Sigmoid colon (tissue), 7 donors: ENCODE results near the gene PTX4. TPM values are rescaled to one million over a fixed set of nuclear protein-coding genes. Genes with fewer than 3 reads are reported as not detected.

Experiments
- DNase-seq: peaks from one replicate; pipeline ENCODE4 v3.0.0-alpha.2; 2019
- H3K27ac ChIP-seq, 4 donors: fragments of 200-600 bp; sonication (generic); one replicate each; pipeline ENCODE4 v1.5.1; 2016 to 2019; ENCODE audit warnings: mild to moderate bottlenecking in 1 of 4
- H3K27me3 ChIP-seq, 3 donors: fragments of 200-600 bp; sonication (generic); one replicate each; pipeline ENCODE4 v1.5.1; 2019; ENCODE audit warnings: mild to moderate bottlenecking in 1 of 3
- H3K36me3 ChIP-seq, 4 donors: fragments of 200-600 bp; sonication (generic); one replicate each; pipeline ENCODE4 v1.5.1; 2016 to 2019
- H3K4me1 ChIP-seq, 4 donors: fragments of 200-600 bp; sonication (generic); one replicate each; pipeline ENCODE4 v1.5.1; 2017 to 2019
- H3K4me3 ChIP-seq, 4 donors: fragments of 200-600 bp; sonication (generic); one replicate each; pipeline ENCODE4 v1.5.1; 2017 to 2019; ENCODE audit warnings: mild to moderate bottlenecking in 2 of 4, moderate library complexity in 1 of 4
- H3K9me3 ChIP-seq, 4 donors: fragments of 200-600 bp in 3 of 4; sonication (generic) in 3 of 4; one replicate each; pipeline versions ENCODE4 v1.5.1 to v1.6.1; 2013 to 2019
- CTCF ChIP-seq, 4 experiments: fragments of 450-650 bp in 3 of 4; fragments of 200-600 bp in 1 of 4; IDR thresholded peaks; one replicate each; pipeline ENCODE4 v1.5.1; 2016 to 2019; ENCODE audit warnings: antibody characterized with exemption in 4 of 4, mild to moderate bottlenecking in 3 of 4, moderate library complexity in 2 of 4
- EP300 ChIP-seq, 4 donors: sonication (generic); formaldehyde crosslinking; IDR thresholded peaks; one replicate each; pipeline ENCODE4 v1.6.1; 2017; ENCODE audit warnings: antibody characterized with exemption in 4 of 4
- POLR2A ChIP-seq, 2 donors: fragments of 450-650 bp; IDR thresholded peaks; one replicate each; pipeline ENCODE4 v1.6.1; 2016; ENCODE audit warnings: antibody characterized with exemption in 2 of 2, mild to moderate bottlenecking in 2 of 2, moderate library complexity in 2 of 2
- POLR2AphosphoS5 ChIP-seq, 4 donors: sonication (generic); formaldehyde crosslinking; IDR thresholded peaks; one replicate each; pipeline ENCODE4 v1.6.1; 2017; ENCODE audit warnings: antibody characterized with exemption in 4 of 4
- WGBS, 2 donors: extraction: QIAGEN DNeasy Blood & Tissue Kit; methylation state at CpG; one replicate each; pipeline ENCODE4 v1.1.7; 2013; 5-methylcytosine and 5-hydroxymethylcytosine counted together
- intact Hi-C: fragments of 100-400 bp; cut with DNase I; formaldehyde crosslinking; loops from one replicate; pipeline ENCODE4 v1.15.1; 2023
- polyA plus RNA-seq, 3 donors: library from polyadenylated mRNA; stranded (reverse); fragments of 200-250 nt; gene quantifications; one replicate each; pipeline ENCODE4 v1.2.3, GENCODE V29; 2013
- total RNA-seq, 4 donors: library from RNA; depleted of rRNA; stranded (reverse); fragments of >200 nt; gene quantifications; one replicate each; pipeline ENCODE4 v1.1.0, GENCODE V29; 2016
- donor health status: healthy with polysubstance abuse.
- donor health status: Bipolar disorder and iron deficiency.
- donor health status: healthy.

Gene PTX4
- total and polyA plus RNA-seq, 7 donors: not detected

GRCh38 chr16:1453316-1453715 is 35.4 kb downstream of the PTX4 start:
- intact Hi-C loops: no loop called here
- WGBS, 2 donors: 93 to 95% methylated on average over 19 of the region's 19 CpGs
- H3K36me3 ChIP-seq: peaks cover 24 to 100% (median 55%) of the 10 kb centered on the region in 4 donors

DNA sequence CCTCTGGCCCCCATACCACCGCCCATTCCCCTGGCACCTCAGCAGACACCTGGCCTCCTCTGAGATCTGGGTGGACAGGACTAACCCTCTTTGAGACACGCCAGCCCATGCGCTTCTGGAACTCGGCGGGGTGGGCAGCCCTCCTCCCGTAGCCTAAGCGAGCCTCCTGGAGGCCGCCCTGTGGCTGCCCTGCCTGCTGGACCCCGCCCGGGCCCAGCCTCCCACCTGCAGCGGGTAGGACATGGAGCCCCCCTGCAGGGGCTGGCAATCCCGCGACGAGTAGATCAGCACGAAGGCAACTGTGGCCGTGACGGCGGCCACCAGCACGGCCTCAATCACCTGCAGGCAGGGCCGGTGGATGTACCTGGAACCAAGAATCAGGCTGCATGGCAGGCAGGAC is 36.2 kb downstream of the PTX4 start:
- TF ChIP-seq EP300 (IDR thresholded peaks at IDR 0.05) (no peak), POLR2AphosphoS5 (IDR thresholded peaks at IDR 0.05) (no peak), CTCF (IDR thresholded peaks at IDR 0.05) (no peak), POLR2A (IDR thresholded peaks at IDR 0.05) (no peak)
- H3K27ac ChIP-seq: no peak overlapping the region
- intact Hi-C loops: no loop called here
- no peaks in the 10 kb centered on the region for H3K27me3 ChIP-seq
- DNase-seq: no peak
- WGBS, 2 donors: 96% methylated on average over 20 of the region's 20 CpGs
- H3K4me3 ChIP-seq: no peak overlapping the region
- peaks cover 24 to 100% (median 61%) of the 10 kb centered on the region in 4 donors for H3K36me3 ChIP-seq
- no peaks in the 10 kb centered on the region for H3K9me3 ChIP-seq
- no peaks in the 10 kb centered on the region for H3K4me1 ChIP-seq

More at GRCh38 chr16:1453316-1453715, 35.4 kb downstream of the PTX4 start:
- no peak overlapping the region for H3K27ac ChIP-seq
- H3K4me1 ChIP-seq: no peaks in the 10 kb centered on the region
- DNase-seq: no peak
- H3K27me3 ChIP-seq: no peaks in the 10 kb centered on the region
- no peak for TF ChIP-seq POLR2AphosphoS5 (IDR thresholded peaks at IDR 0.05)
- TF ChIP-seq EP300 (IDR thresholded peaks at IDR 0.05): no peak
- no peak for TF ChIP-seq POLR2A (IDR thresholded peaks at IDR 0.05)
- no peak for TF ChIP-seq CTCF (IDR thresholded peaks at IDR 0.05)
- no peak overlapping the region for H3K4me3 ChIP-seq
- H3K9me3 ChIP-seq: no peaks in the 10 kb centered on the region

DNA sequence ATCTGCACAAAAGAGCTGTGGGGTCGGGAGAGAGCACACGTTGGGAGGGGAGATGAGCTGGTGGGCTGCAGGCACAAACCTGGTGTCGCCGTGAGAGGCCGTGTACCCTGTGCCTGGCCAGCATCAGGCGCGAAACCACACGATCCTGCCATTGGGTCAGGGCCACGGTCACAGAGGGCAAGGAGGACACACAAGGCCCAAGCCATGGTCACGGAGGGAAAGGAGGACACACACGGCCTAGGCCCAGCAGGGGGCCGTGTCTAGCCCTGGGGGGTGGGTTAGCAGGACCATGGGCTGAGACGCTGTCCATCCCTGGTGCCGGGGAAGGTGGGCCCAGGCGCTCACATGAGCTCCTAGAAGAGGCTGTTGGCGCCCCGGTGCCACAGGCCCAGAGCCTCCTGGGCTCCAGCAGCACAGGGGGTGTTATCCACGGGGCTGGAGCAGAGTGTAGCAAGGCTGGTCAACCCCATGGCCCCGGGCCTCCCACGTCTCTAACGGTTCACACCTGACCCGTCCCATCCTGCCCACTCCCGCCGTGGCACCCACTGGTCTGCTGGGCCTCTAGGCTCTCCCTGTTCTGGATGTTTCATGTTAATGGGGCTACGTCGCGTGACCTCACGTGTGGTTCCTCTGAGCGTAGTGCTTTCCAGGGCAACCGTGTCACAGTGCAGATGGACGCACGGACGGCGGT is 36.9 kb downstream of the PTX4 start:
- Histone ChIP-seq H3K4me3 (no peak overlapping the region), H3K4me1 (no peaks in the 10 kb centered on the region), H3K27ac (no peak overlapping the region), H3K36me3 (peaks cover 24 to 100% (median 66%) of the 10 kb centered on the region in 4 donors), H3K9me3 (no peaks in the 10 kb centered on the region), H3K27me3 (no peaks in the 10 kb centered on the region)
- DNase-seq: no peak
- 96 to 97% methylated on average over 34 of the region's 34 CpGs for WGBS, 2 donors
- intact Hi-C loops: no loop called here
- TF ChIP-seq POLR2AphosphoS5 (IDR thresholded peaks at IDR 0.05): no peak
- no peak for TF ChIP-seq EP300 (IDR thresholded peaks at IDR 0.05)
- no peak for TF ChIP-seq POLR2A (IDR thresholded peaks at IDR 0.05)
- no peak for TF ChIP-seq CTCF (IDR thresholded peaks at IDR 0.05)

DNA sequence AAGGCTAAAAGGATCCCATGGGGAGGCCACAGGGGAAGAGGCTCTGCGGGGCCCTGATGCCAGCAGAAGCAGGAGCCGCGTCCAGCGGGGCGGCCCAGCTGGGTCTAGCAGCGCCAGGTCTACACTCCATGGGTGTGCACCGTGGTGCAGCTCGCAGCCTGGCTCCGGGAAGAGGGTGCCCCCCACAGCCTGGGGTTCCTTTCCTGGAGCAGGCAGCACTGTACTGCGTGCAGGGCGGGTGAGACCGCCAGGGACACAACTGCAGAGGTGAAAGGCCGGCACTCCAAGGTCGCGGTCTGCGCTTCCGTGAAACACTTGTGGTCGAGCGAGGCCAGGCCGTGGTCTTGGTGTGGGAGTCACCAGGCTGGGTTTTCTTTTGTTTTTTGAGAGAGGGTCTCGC is 37.9 kb downstream of the PTX4 start:
- WGBS, 2 donors: 96% methylated on average over 21 of the region's 21 CpGs
- TF ChIP-seq POLR2A (IDR thresholded peaks at IDR 0.05) (no peak), CTCF (IDR thresholded peaks at IDR 0.05) (no peak), EP300 (IDR thresholded peaks at IDR 0.05) (no peak), POLR2AphosphoS5 (IDR thresholded peaks at IDR 0.05) (no peak)
- peaks cover 18 to 100% (median 69%) of the 10 kb centered on the region in 4 donors for H3K36me3 ChIP-seq

DNA sequence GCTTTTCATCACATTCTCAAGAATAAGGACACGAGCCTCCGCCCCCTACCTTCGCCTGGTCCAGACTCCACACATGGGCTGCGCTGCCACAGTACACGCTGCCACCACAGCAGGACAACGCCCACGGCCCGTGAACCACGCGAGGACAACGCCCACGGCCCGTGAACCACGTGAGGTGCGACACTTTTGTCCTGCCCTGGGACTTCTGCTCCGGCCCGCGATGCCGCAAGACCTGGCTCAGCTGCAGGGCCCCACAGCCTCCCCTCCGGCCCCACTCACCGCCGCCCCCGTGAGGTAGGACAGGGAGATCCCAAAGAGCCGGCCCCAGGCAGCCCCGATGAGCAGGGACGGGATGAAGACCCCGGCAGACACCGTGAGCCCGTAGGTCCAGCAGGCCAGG is 38.5 kb downstream of the PTX4 start:
- intact Hi-C loops: no loop called here
- Histone ChIP-seq H3K36me3 (peaks cover 12 to 100% (median 66%) of the 10 kb centered on the region in 4 donors), H3K9me3 (no peaks in the 10 kb centered on the region), H3K27ac (no peak overlapping the region), H3K4me1 (no peaks in the 10 kb centered on the region), H3K4me3 (no peak overlapping the region), H3K27me3 (no peaks in the 10 kb centered on the region)
- WGBS, 2 donors: 91 to 94% methylated on average over 29 of the region's 29 CpGs
- no peak for DNase-seq
- TF ChIP-seq POLR2AphosphoS5 (IDR thresholded peaks at IDR 0.05): no peak
- TF ChIP-seq CTCF (IDR thresholded peaks at IDR 0.05): no peak
- no peak for TF ChIP-seq EP300 (IDR thresholded peaks at IDR 0.05)
- no peak for TF ChIP-seq POLR2A (IDR thresholded peaks at IDR 0.05)

More for the DNA sequence above, 37.9 kb downstream of the PTX4 start:
- intact Hi-C loops: no loop called here
- Histone ChIP-seq H3K9me3 (no peaks in the 10 kb centered on the region), H3K27me3 (no peaks in the 10 kb centered on the region), H3K4me3 (no peak overlapping the region), H3K27ac (no peak overlapping the region), H3K4me1 (no peaks in the 10 kb centered on the region)
- no peak for DNase-seq
